Activated T-helper 2 cell treated with anti-CD3 and anti-CD28 coated beads, Interferon-gamma antibody, Interleukin-2, Interleukin-4, amounts not matched to agents 10 μg/mL and 5 μg/mL and 100 μg/mL, durations not matched to agents 14 hours and 24 hours and 36 hours (primary cell): ENCODE measurements around the gene GRB10. TPM values are rescaled to one million over a fixed set of nuclear protein-coding genes. Genes with fewer than 3 reads are reported as not detected.
"Not testable (repeated sequence)": the region's sequence is repeated elsewhere in the genome, so short reads cannot be mapped to it uniquely, and the experiment has no call there.

Experiments
- DNase-seq: peaks from one replicate; pipeline ENCODE4 v3.0.0; 2021; ENCODE audit warnings: low spot score
- H3K27ac Mint-ChIP-seq: one replicate; pipeline ENCODE4 v1.8.0; 2021; ENCODE audit warnings: mixed read lengths
- H3K27me3 Mint-ChIP-seq: one replicate; pipeline ENCODE4 v1.8.0; 2021; ENCODE audit warnings: low read depth, mixed read lengths
- H3K36me3 Mint-ChIP-seq: one replicate; pipeline ENCODE4 v1.8.0; 2021; ENCODE audit warnings: low read depth, mixed read lengths
- H3K4me1 Mint-ChIP-seq: one replicate; pipeline ENCODE4 v1.8.0; 2021; ENCODE audit warnings: low read depth, mixed read lengths
- H3K4me3 Mint-ChIP-seq: one replicate; pipeline ENCODE4 v1.8.0; 2021; ENCODE audit warnings: low read depth, mild to moderate bottlenecking, moderate library complexity, mixed read lengths
- H3K9me3 Mint-ChIP-seq: one replicate; pipeline ENCODE4 v1.8.0; 2021; ENCODE audit warnings: mixed read lengths
- intact Hi-C: fragments of 100-400 bp; cut with micrococcal nuclease; formaldehyde crosslinking; loops from one replicate; pipeline ENCODE4 v1.15.1; 2023
- total RNA-seq: library from RNA; stranded (reverse); gene quantifications from 2 replicates; pipeline ENCODE4 v1.2.3, GENCODE V29; 2022

GRB10 gene
- total RNA-seq, 1 donor from 2014 or later, result 2.3 TPM

DNA sequence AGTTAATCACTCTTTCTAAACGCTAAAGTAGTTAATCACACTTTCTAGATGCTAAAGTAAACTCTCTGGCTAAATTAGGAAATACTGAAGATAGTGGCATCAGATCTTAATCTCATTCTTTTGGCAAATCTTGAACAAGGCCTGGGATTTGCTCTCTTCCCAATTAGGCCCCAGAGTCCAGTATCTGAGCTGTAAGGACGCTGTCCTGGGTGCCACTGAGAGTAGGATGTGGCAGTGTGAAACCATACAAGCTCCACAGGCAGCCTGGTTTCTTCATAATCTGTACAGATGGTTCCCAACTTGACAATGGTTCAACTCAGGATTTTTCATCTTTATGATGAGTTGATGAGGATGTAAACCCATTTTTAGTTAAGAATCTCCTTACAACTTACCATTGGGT is 36.9 kb downstream of the GRB10 start:
- intact Hi-C loops, result no loop called here
- DNase-seq, result no peak
- Mint-ChIP-seq H3K9me3 (no peaks in the 10 kb centered on the region), H3K36me3 (no peaks in the 10 kb centered on the region), H3K27me3 (no peaks in the 10 kb centered on the region), H3K27ac (no peak overlapping the region), H3K4me1 (peaks cover 2% of the 10 kb centered on the region), H3K4me3 (no peak overlapping the region)

DNA sequence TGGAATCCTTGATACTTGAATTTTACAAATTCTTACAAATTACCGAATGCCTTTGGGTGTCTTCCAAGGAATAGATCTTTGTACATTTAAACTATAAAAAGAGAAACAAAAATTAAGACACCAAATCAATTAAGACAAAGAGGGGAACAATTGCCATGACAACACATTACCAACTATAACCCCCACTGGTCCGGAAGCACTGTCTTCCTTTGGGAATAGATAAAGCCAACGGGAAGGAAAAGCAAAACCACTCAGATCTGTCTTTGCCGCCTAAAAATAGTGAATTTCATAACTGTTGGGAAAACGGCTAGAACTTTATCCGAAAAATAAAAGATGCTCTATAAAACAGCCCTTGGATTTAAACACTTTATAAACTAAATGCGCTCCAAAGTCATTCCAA is 37.4 kb downstream of the GRB10 start:
- no peaks in the 10 kb centered on the region for H3K36me3 Mint-ChIP-seq
- H3K9me3 Mint-ChIP-seq, result no peaks in the 10 kb centered on the region
- no peak for DNase-seq
- no peaks in the 10 kb centered on the region for H3K27me3 Mint-ChIP-seq
- intact Hi-C loops, result no loop called here
- no peak overlapping the region for H3K4me3 Mint-ChIP-seq
- H3K4me1 Mint-ChIP-seq, result peaks cover 4% of the 10 kb centered on the region
- H3K27ac Mint-ChIP-seq, result no peak overlapping the region

DNA sequence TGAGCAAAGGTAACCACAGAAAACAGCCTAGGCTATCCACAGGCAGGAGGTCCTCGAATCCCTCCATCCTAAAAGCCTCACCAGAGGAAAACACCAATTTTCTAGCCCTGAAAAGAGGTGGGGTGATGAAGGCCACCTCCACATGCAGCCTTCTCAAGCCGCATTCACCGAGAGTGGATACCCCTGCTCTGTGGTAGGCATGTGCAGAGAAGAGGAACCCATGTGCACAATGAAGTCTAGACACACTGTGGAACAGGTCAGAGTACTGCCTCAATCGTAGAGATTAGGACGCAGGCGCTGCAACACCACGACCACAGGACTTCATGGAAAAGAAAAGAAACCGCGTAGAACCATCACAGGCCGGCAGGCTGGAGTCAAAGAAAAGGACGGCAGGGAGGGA is 38.8 kb downstream of the GRB10 start:
- no peak for DNase-seq
- Mint-ChIP-seq H3K9me3 (no peaks in the 10 kb centered on the region), H3K4me3 (no peak overlapping the region), H3K27me3 (no peaks in the 10 kb centered on the region), H3K27ac (no peak overlapping the region), H3K4me1 (peaks cover 15% of the 10 kb centered on the region), H3K36me3 (no peaks in the 10 kb centered on the region)
- intact Hi-C loops, result no loop called here

DNA sequence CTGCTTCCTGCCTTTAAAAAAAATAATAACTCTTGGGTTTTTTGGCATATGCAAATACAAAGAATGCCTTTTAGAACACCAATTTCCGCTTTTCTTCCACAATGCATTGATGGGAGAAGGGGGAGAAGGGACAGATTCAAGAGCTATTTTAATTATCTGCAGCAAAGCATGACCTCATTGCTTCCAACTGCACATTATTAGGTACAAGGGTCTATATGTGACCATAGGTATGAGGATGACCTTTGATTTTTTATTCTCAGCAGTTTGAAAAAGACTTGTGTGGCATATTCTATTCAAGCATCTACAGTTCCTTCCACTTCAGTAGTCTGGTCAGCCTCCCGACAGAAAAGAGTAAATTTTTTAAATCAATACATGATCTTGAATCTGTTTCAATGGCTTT is 39.7 kb downstream of the GRB10 start:
- Mint-ChIP-seq H3K9me3 (no peaks in the 10 kb centered on the region), H3K36me3 (no peaks in the 10 kb centered on the region), H3K4me1 (peaks cover 15% of the 10 kb centered on the region), H3K27me3 (no peaks in the 10 kb centered on the region), H3K4me3 (no peak overlapping the region), H3K27ac (no peak overlapping the region)
- intact Hi-C loops, result no loop called here
- no peak for DNase-seq

DNA sequence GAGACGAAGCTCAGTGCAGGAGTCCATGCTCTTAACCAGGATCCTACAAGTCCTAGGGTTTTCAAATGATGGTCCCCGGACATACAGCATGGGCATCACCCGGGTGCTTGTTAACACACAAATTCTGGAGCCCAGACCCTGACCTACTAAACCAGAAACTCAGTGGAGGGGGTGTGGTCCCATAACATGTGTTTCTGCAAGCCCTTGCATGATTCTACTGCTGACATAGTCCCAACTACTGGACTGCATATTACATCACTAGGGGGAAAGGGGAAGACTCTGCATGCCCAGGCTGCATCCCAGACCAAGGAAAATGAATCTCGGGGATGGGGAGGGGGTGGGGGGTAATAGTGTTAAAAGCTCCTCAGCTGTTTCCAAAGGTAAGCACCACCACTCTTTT is 40.3 kb downstream of the GRB10 start:
- no peaks in the 10 kb centered on the region for H3K36me3 Mint-ChIP-seq
- peaks cover 15% of the 10 kb centered on the region for H3K4me1 Mint-ChIP-seq
- no peak for DNase-seq
- intact Hi-C loops, result no loop called here
- H3K4me3 Mint-ChIP-seq, result no peak overlapping the region
- H3K27me3 Mint-ChIP-seq, result no peaks in the 10 kb centered on the region
- H3K27ac Mint-ChIP-seq, result no peak overlapping the region
- H3K9me3 Mint-ChIP-seq, result no peaks in the 10 kb centered on the region

DNA sequence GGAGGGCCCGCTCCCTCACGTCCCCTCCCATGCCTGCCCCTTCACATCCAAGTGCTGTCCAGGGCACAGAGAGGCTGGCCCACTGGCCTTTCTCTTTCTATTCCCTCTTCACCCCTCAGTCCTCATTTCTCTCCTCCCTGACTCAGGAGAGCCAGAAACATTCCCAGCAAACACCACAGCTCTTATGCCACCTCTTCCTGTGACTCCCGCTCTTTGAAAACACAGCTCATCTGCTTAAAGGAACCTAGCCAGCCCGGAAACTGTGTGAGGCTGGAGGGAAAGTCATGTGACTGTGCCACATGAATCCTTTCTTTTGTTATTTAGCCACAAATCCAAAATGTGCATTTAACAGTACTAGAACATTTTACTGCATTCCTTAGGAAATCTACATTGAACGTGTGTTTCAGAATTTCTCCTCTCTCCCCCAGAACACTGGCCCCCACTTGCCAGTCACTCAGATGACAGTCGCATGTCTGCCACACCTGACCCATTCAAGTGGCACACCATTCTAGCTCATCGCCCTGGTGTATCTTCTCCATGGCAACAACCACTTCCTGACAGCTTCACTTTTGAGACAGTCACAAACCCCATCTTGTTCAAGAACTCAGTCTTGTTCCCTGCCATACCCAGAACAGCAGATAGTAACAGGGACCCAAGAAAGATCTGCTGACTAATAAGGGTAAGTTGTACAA is 42.8 kb downstream of the GRB10 start:
- no peaks in the 10 kb centered on the region for H3K36me3 Mint-ChIP-seq
- intact Hi-C loops, result loop anchor here (2.0 to 5.0 kb wide), 2 partner anchors 13 to 87 kb away; no protein-coding TSS in a partner anchor
- H3K9me3 Mint-ChIP-seq, result no peaks in the 10 kb centered on the region
- peak; percentile 65 for DNase-seq
- H3K4me1 Mint-ChIP-seq, result peaks cover 20% of the 10 kb centered on the region
- H3K27ac Mint-ChIP-seq, result peak overlapping the region; percentile 73
- no peaks in the 10 kb centered on the region for H3K27me3 Mint-ChIP-seq
- peak overlapping the region; percentile 54 for H3K4me3 Mint-ChIP-seq

DNA sequence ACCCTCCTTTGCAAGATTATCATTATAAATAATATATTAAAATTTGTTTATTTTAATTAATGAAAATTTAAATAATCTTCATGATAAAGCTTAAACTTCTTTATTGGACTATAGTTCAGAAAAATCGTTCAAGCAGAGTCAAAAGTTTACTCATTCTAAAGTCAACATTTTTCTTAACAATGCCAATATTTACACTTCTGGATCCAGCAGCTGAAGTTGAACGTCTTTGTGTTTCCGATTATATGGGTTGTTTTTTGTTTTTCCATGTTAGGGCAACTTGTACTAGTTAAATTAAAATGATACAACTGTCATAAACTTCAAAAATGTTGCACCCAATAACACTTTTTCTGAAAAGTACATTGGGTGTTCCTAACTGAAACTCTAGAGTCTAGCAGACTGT is 43.8 kb downstream of the GRB10 start:
- H3K27ac Mint-ChIP-seq, result no peak overlapping the region
- H3K4me1 Mint-ChIP-seq, result peaks cover 20% of the 10 kb centered on the region

DNA sequence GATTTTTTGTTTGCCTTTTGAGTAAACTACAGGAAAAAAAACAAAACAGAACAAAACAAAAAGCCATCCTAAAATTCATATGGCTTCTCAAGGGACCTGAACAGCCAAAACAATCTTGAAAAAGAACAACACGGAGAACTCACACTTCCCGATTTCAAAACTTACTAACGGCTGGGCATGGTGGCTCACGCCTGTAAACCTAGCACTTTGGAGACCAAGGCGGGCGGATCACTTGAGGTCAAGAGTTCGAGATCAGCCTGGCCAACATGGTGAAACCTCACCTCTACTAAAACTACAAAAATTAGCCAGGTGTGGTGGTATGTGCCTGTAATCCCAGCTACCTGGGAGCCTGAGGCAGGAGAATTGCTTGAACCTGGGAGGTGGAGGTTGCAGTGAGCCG is 46.9 kb downstream of the GRB10 start:
- H3K4me1 Mint-ChIP-seq, result peaks cover 18% of the 10 kb centered on the region
- not testable (repeated sequence) for H3K27me3 Mint-ChIP-seq, H3K9me3 Mint-ChIP-seq, H3K36me3 Mint-ChIP-seq, H3K4me3 Mint-ChIP-seq, DNase-seq, H3K27ac Mint-ChIP-seq
- intact Hi-C loops, result loop anchor here (5.0 kb wide), 1 partner anchor 91 kb away; no protein-coding TSS in a partner anchor

More for the DNA sequence above, 43.8 kb downstream of the GRB10 start:
- intact Hi-C loops, result loop anchor here (5.0 kb wide), 1 partner anchor 88 kb away; no protein-coding TSS in a partner anchor
- H3K4me3 Mint-ChIP-seq, result no peak overlapping the region
- H3K36me3 Mint-ChIP-seq, result no peaks in the 10 kb centered on the region
- no peak for DNase-seq
- H3K9me3 Mint-ChIP-seq, result no peaks in the 10 kb centered on the region
- no peaks in the 10 kb centered on the region for H3K27me3 Mint-ChIP-seq

DNA sequence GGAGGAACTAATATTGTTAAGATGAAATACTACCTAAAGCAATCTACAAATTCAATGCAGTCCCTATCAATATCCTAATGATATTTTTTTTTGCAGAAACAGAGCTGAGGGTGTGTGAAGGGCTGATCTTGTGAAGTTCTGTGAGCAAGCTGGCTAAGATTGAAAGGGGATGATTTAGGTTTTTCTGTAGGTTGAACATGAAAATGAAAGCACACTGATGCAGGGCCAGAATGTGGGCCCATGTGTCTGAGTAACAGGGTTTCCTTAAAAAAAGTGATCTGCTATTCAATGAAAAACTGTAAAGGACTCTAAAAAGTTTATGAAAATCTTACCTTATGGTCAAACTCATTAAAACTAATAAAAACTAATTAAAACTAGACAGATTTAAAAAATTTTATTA is 47.4 kb downstream of the GRB10 start:
- no peak for DNase-seq
- H3K27me3 Mint-ChIP-seq, result no peaks in the 10 kb centered on the region
- H3K27ac Mint-ChIP-seq, result no peak overlapping the region
- H3K4me1 Mint-ChIP-seq, result peaks cover 16% of the 10 kb centered on the region
- intact Hi-C loops, result loop anchor here (5.0 kb wide), 1 partner anchor 92 kb away; no protein-coding TSS in a partner anchor
- H3K9me3 Mint-ChIP-seq, result no peaks in the 10 kb centered on the region
- no peak overlapping the region for H3K4me3 Mint-ChIP-seq
- H3K36me3 Mint-ChIP-seq, result no peaks in the 10 kb centered on the region

DNA sequence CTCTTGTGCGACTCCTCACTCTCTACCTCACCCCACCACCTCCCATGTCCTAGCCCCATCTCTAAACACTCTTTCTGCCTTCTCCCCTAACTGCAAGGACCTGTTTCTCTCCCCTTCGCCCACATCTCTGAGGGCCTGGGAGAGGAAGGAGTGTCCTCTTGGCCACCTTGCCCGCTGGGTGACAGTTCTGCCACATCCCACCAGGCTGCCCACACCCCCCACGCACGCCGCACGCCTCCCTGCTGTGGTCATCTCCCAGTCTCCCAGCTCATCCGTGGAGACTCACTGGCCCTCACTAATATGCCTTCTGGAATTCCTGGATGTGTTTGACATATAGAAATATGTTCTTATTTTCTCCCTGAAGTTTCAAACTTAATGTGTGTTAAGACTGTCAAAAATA is 48.5 kb downstream of the GRB10 start:
- no peak for DNase-seq
- Mint-ChIP-seq H3K9me3 (no peaks in the 10 kb centered on the region), H3K36me3 (no peaks in the 10 kb centered on the region), H3K4me3 (no peak overlapping the region), H3K4me1 (peaks cover 7% of the 10 kb centered on the region), H3K27me3 (no peaks in the 10 kb centered on the region), H3K27ac (no peak overlapping the region)
- intact Hi-C loops, result no loop called here

DNA sequence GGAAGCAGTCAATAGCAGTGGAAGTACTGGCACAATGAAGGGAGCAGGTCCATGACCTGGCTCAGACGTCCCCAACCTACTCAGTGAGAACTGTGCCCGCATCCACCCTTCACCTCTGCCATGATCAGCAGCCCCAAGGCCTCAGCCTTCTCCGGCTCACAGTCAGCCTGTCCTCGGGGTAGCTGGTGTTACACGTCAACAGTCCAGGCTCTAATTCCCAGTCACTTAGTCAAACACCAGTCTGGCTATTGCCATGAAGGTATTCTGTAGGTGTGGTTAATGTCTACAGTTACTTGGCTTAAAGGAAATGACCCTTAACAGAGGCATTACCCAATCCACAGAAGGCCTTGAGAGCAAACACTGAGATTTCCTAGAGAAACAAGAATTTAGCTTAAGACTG is 49.1 kb downstream of the GRB10 start:
- no peaks in the 10 kb centered on the region for H3K27me3 Mint-ChIP-seq
- peaks cover 6% of the 10 kb centered on the region for H3K4me1 Mint-ChIP-seq
- DNase-seq, result no peak
- H3K4me3 Mint-ChIP-seq, result no peak overlapping the region
- H3K36me3 Mint-ChIP-seq, result no peaks in the 10 kb centered on the region
- intact Hi-C loops, result no loop called here
- no peaks in the 10 kb centered on the region for H3K9me3 Mint-ChIP-seq
- H3K27ac Mint-ChIP-seq, result no peak overlapping the region

DNA sequence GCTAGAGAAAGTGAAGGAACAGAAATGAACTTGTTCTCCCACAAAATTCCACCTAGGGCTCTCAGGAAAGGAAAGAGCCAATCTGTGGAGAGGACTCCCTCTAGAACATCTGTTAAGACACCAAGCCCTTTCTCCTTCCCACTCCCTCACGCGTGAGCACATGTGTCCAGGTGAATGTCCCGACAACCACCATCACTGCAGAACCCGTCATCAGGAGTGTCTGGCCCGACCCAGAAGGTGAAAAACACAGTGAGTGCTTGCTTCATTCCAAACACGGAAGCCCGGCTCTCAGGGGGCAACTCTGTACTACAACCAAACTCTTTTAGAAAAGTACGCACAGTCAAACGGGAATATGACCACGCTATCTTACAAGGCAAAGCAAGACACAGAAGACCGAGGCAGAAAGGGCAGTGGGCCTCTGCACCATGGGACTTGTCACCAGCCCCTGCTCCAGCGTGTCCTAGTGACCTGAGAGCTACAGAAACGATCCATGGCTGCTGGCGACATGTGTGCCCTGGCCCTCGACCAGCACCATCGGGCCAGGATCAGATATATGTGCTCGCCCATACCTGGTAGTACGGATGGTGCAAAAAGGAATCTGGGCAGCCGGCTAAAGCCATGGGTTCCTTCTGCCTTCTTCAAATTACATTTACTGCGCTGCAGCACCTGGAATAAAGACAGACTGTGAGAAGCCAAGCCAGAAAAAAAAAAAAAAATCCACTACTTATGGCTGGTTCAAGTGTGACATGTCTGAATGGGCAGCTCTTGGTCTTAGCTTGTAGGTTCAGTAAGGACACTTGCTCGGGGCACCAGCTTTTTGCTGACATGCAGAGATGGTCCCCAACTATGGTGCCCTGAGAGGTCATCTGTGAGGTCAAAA is 50.8 kb downstream of the GRB10 start:
- intact Hi-C loops, result no loop called here
- Mint-ChIP-seq H3K27ac (no peak overlapping the region), H3K27me3 (no peaks in the 10 kb centered on the region), H3K36me3 (no peaks in the 10 kb centered on the region), H3K4me3 (no peak overlapping the region), H3K4me1 (peaks cover 6% of the 10 kb centered on the region), H3K9me3 (no peaks in the 10 kb centered on the region)
- DNase-seq, result no peak
